H1 (cell line): ENCODE measurements around the gene GPC6. TPM values are rescaled to one million over a fixed set of nuclear protein-coding genes. Genes with fewer than 3 reads are reported as not detected.
A peak's percentile ranks its signal among the peaks of the same experiment; 100 is the strongest.
"Not testable (repeated sequence)": the region's sequence is repeated elsewhere in the genome, so short reads cannot be mapped to it uniquely, and the experiment has no call there.

Experiments used
- CTCF ChIA-PET: fragments of 300-600 bp; sonication (Branson Sonifier 250); formaldehyde crosslinking; loops from one replicate; lab custom pipeline; 2021; ENCODE audit not compliant: partially characterized antibody; lab: Charles Lee
- POLR2A ChIA-PET: fragments of 300-600 bp; sonication (Branson Sonifier 250); formaldehyde crosslinking; loops from one replicate; lab custom pipeline; 2021; ENCODE audit warnings: inconsistent platforms; ENCODE audit not compliant: partially characterized antibody; lab: Charles Lee
- DNase-seq, 2 experiments: peaks; one replicate each; pipeline versions ENCODE4 v3.0.0 to v3.0.0-alpha.2; 2010 to 2022; ENCODE audit warnings: low spot score in 2 of 2, low read depth in 1 of 2, mixed read lengths in 1 of 2
- FAIRE-seq: peaks from 2 replicates; lab custom pipeline; 2011; peaks lifted over from hg19 to GRCh38; lab: Jason Lieb, UNC
- H2AFZ ChIP-seq: 2 replicates; pipeline ENCODE4 v1.8.1; 2012; ENCODE audit warnings: low read length, inconsistent platforms
- H2AK5ac ChIP-seq: 2 replicates; pipeline ENCODE4 v1.6.1; 2013; ENCODE audit warnings: low read depth, low read length
- H2BK120ac ChIP-seq: replicated peaks from 2 replicates; pipeline ENCODE3; 2013; ENCODE audit warnings: low read depth, low read length, inconsistent platforms
- H2BK12ac ChIP-seq: 2 replicates; pipeline ENCODE4 v1.6.1; 2013; ENCODE audit warnings: low read depth, low read length
- H2BK15ac ChIP-seq: 2 replicates; pipeline ENCODE4 v1.6.1; 2013; ENCODE audit warnings: low read length
- H2BK20ac ChIP-seq: 2 replicates; pipeline ENCODE4 v1.6.1; 2013; ENCODE audit warnings: low read length
- H2BK5ac ChIP-seq: 2 replicates; pipeline ENCODE4 v1.6.1; 2013; ENCODE audit warnings: low read depth, low read length
- H3K14ac ChIP-seq: 2 replicates; pipeline ENCODE4 v1.6.1; 2013; ENCODE audit warnings: inconsistent platforms; ENCODE audit not compliant: insufficient read length
- H3K18ac ChIP-seq: 2 replicates; pipeline ENCODE4 v1.6.1; 2013; ENCODE audit warnings: low read length; ENCODE audit errors: extremely low read depth
- H3K23ac ChIP-seq: 2 replicates; pipeline ENCODE4 v1.6.1; 2013; ENCODE audit warnings: inconsistent platforms; ENCODE audit not compliant: insufficient read length
- H3K23me2 ChIP-seq: 2 replicates; pipeline ENCODE4 v1.6.1; 2013; ENCODE audit warnings: low read depth, low read length
- H3K27ac ChIP-seq: 2 replicates; pipeline ENCODE4 v1.6.1; 2011; ENCODE audit warnings: low read depth, low read length, inconsistent platforms
- H3K27me3 ChIP-seq, 4 experiments: replicated peaks in 1 of 4; 1 replicate in 1 of 4; 2 replicates in 3 of 4; pipeline versions ENCODE4 v1.6.1 to v1.8.1; 2011 to 2013; ENCODE audit warnings: low read length in 3 of 4, mild to moderate bottlenecking in 3 of 4, inconsistent platforms in 2 of 4, mixed read lengths in 2 of 4, moderate library complexity in 1 of 4; ENCODE audit not compliant: control insufficient read depth in 3 of 4, insufficient read depth in 3 of 4; ENCODE audit errors: extremely low read depth in 1 of 4
- H3K36me3 ChIP-seq, 4 experiments: 2 replicates each; pipeline versions ENCODE4 v1.6.1 to v1.8.1; 2011 to 2013; ENCODE audit warnings: mild to moderate bottlenecking in 4 of 4, low read length in 3 of 4, moderate library complexity in 2 of 4, control low read depth in 1 of 4, inconsistent platforms in 1 of 4; ENCODE audit not compliant: insufficient read depth in 4 of 4, control insufficient read depth in 2 of 4
- H3K4ac ChIP-seq: replicated peaks from 2 replicates; pipeline ENCODE3; 2013; ENCODE audit warnings: low read length, low read depth, mixed read lengths, inconsistent platforms; ENCODE audit not compliant: insufficient read length
- H3K4me1 ChIP-seq, 4 experiments: replicated peaks in 1 of 4; 1 replicate in 1 of 4; 2 replicates in 3 of 4; pipeline versions ENCODE4 v1.6.1 to v1.8.1; 2011 to 2013; ENCODE audit warnings: low read length in 3 of 4, inconsistent platforms in 2 of 4, mixed read lengths in 1 of 4; ENCODE audit not compliant: insufficient read depth in 4 of 4, control insufficient read depth in 3 of 4
- H3K4me2 ChIP-seq, 2 experiments: 2 replicates each; pipeline versions ENCODE4 v1.6.1 to v1.8.1; 2011 to 2013; ENCODE audit warnings: low read depth in 2 of 2, low read length in 2 of 2, control low read depth in 1 of 2, inconsistent platforms in 1 of 2, mild to moderate bottlenecking in 1 of 2; ENCODE audit not compliant: insufficient read depth in 1 of 2
- H3K4me3 ChIP-seq, 4 experiments: fragments of 200-600, 300-600 bp in 1 of 4; sonication (generic), shearing (Covaris generic), sonication (Bioruptor Twin) in 1 of 4; 2 replicates each; pipeline versions ENCODE4 v1.5.1 to v1.8.1; 2011 to 2016; ENCODE audit warnings: low read length in 4 of 4, low read depth in 3 of 4, control low read depth in 2 of 4, inconsistent platforms in 2 of 4, mild to moderate bottlenecking in 2 of 4, mixed read lengths in 1 of 4, moderate library complexity in 1 of 4; ENCODE audit not compliant: insufficient read depth in 2 of 4; ENCODE audit errors: extremely low read depth in 1 of 4
- H3K56ac ChIP-seq: replicated peaks from 2 replicates; pipeline ENCODE3; 2013; ENCODE audit warnings: low read depth, mild to moderate bottlenecking, mixed read lengths, low read length, inconsistent platforms; ENCODE audit not compliant: insufficient read length
- H3K79me1 ChIP-seq: 2 replicates; pipeline ENCODE4 v1.6.1; 2013; ENCODE audit warnings: low read depth, low read length, control low read depth
- H3K79me2 ChIP-seq, 2 experiments: 2 replicates each; pipeline versions ENCODE4 v1.6.1 to v1.8.1; 2012 to 2013; ENCODE audit warnings: low read length in 2 of 2, mild to moderate bottlenecking in 2 of 2, inconsistent platforms in 1 of 2; ENCODE audit not compliant: insufficient read depth in 2 of 2, control insufficient read depth in 1 of 2
- H3K9ac ChIP-seq, 4 experiments: replicated peaks in 1 of 4; 1 replicate in 1 of 4; 2 replicates in 3 of 4; pipeline versions ENCODE4 v1.6.1 to v1.8.1; 2011 to 2013; ENCODE audit warnings: low read depth in 3 of 4, low read length in 3 of 4, control low read depth in 2 of 4, mild to moderate bottlenecking in 2 of 4, moderate library complexity in 2 of 4, inconsistent platforms in 1 of 4; ENCODE audit errors: extremely low read depth in 1 of 4
- H3K9me3 ChIP-seq, 2 experiments: 2 replicates each; pipeline versions ENCODE4 v1.6.1 to v1.8.1; 2012 to 2013; ENCODE audit warnings: mild to moderate bottlenecking in 2 of 2, moderate library complexity in 2 of 2, control low read depth in 1 of 2, inconsistent platforms in 1 of 2, low read depth in 1 of 2, low read length in 1 of 2, mixed read lengths in 1 of 2; ENCODE audit not compliant: insufficient read depth in 2 of 2
- H4K20me1 ChIP-seq, 2 experiments: replicated peaks in 1 of 2; 2 replicates each; pipeline versions ENCODE3 to v1.8.1; 2011 to 2013; ENCODE audit warnings: inconsistent platforms in 2 of 2, low read length in 2 of 2, mild to moderate bottlenecking in 1 of 2; ENCODE audit not compliant: insufficient read depth in 2 of 2, control insufficient read depth in 1 of 2
- H4K5ac ChIP-seq: 2 replicates; pipeline ENCODE4 v1.6.1; 2013; ENCODE audit warnings: low read length, low read depth, mixed read lengths, inconsistent platforms; ENCODE audit not compliant: insufficient read length
- H4K8ac ChIP-seq: 2 replicates; pipeline ENCODE4 v1.8.0; 2013; ENCODE audit warnings: mild to moderate bottlenecking, moderate library complexity, low read length, inconsistent platforms; ENCODE audit not compliant: insufficient read depth; ENCODE audit errors: extremely low read depth
- H4K91ac ChIP-seq: replicated peaks from 2 replicates; pipeline ENCODE3; 2013; ENCODE audit warnings: low read length, mixed read lengths, inconsistent platforms; ENCODE audit not compliant: insufficient read length
- ATF3 ChIP-seq: IDR thresholded peaks from 2 replicates; pipeline ENCODE4 v1.6.1; 2011; ENCODE audit warnings: low read depth, mild to moderate bottlenecking, low read length; ENCODE audit not compliant: insufficient read depth
- BACH1 ChIP-seq: IDR thresholded peaks from 2 replicates; pipeline ENCODE4 v1.6.1; 2012; ENCODE audit warnings: low read length, improper control_type of control experiment
- CBX8 ChIP-seq: fragments of 300-800, 300-1000 bp; sonication (generic); IDR thresholded peaks from 2 replicates; pipeline ENCODE4 v1.7.1; 2016; ENCODE audit warnings: low read depth, low read length, borderline replicate concordance
- CTBP2 ChIP-seq: IDR thresholded peaks from 2 replicates; pipeline ENCODE4 v1.7.0; 2011; ENCODE audit warnings: borderline replicate concordance, mild to moderate bottlenecking, moderate library complexity, mixed read lengths, low read length; ENCODE audit not compliant: insufficient read depth, insufficient read length
- EZH2 ChIP-seq: fragments of 200-600 bp; sonication (generic); IDR thresholded peaks from 2 replicates; pipeline ENCODE4 v1.7.1; 2012; ENCODE audit warnings: low read depth, mild to moderate bottlenecking, moderate library complexity, low read length, inconsistent platforms; ENCODE audit not compliant: severe bottlenecking
- PHF8 ChIP-seq: fragments of 200-600 bp; sonication (generic); conservative IDR thresholded peaks from 2 replicates; pipeline ENCODE4 v1.7.1; 2012; ENCODE audit warnings: low read depth, mild to moderate bottlenecking, inconsistent platforms, low read length, moderate library complexity
- WGBS, 2 experiments: shearing (Covaris generic) in 1 of 2; methylation state at CpG; one replicate each; pipeline versions ENCODE4 v1.1.6 to v1.1.7; 2013 to 2015; ENCODE audit warnings: low lambda C conversion rate in 2 of 2, mixed read lengths in 2 of 2, inconsistent platforms in 1 of 2, low coverage in 1 of 2, missing lambda C conversion rate in 1 of 2; ENCODE audit not compliant: insufficient replicate concordance in 2 of 2, insufficient coverage in 1 of 2, insufficient read length in 1 of 2; ENCODE audit errors: extremely low coverage in 1 of 2, missing lambda C conversion rate in 1 of 2; 5-methylcytosine and 5-hydroxymethylcytosine counted together
- polyA plus RNA-seq, 7 experiments: library from polyadenylated mRNA; depleted of rRNA in 3 of 7; stranded (reverse) in 5 of 7; unstranded in 2 of 7; fragments of >200 nt in 5 of 7; fragments of 200-250 nt in 2 of 7; gene quantifications; 1 replicate in 5 of 7; 2 replicates in 1 of 7; 4 replicates in 1 of 7; pipeline versions ENCODE4 v1.2.1 to v1.2.3, GENCODE V29; 2011 to 2013; ENCODE audit warnings: missing spikeins in 2 of 7, mixed read lengths in 2 of 7
- total RNA-seq: library from RNA; stranded (reverse); fragmentation: NEBNext Ultra II Directional; extraction: Animal tissue kit (Norgen Biotek cat#: 25700); gene quantifications from 2 replicates; pipeline ENCODE4 v1.2.1, GENCODE V29; 2021

The GPC6 gene
- total and polyA plus RNA-seq, 2 of the 8 experiments (the other 6 are each of a cell fraction or from before 2014, with no cell fraction given): 5.4 to 12.0 TPM

GRCh38 chr13:94301487-94301886, 1074.9 kb downstream of the GPC6 start (continued):
- TF ChIP-seq PHF8 (no peak), BACH1 (no peak), CBX8 (no peak), ATF3 (no peak), EZH2 (no peak), CTBP2 (no peak)
- TF ChIP-seq, all 59 proteins: peak for 0

GRCh38 chr13:94302847-94303565, 1076.4 kb downstream of the GPC6 start:
- not testable (repeated sequence) for H4K5ac ChIP-seq, H3K23ac ChIP-seq, H3K4me3 ChIP-seq, H3K4me1 ChIP-seq, H2BK12ac ChIP-seq, H4K91ac ChIP-seq, H3K23me2 ChIP-seq, FAIRE-seq, H4K8ac ChIP-seq, H2BK15ac ChIP-seq, H3K79me1 ChIP-seq, H3K4me2 ChIP-seq, H3K9me3 ChIP-seq, H4K20me1 ChIP-seq, H3K14ac ChIP-seq, H2AK5ac ChIP-seq, H3K4ac ChIP-seq, H3K9ac ChIP-seq, H3K27me3 ChIP-seq, H3K36me3 ChIP-seq, H2BK120ac ChIP-seq, H2BK20ac ChIP-seq, H2AFZ ChIP-seq, H3K56ac ChIP-seq, H3K79me2 ChIP-seq, H3K27ac ChIP-seq, DNase-seq
- CTCF ChIA-PET: interaction anchor here (0.9 to 1.1 kb wide), 3 partner anchors 41 to 59 kb away, joined by 3 read pairs; no protein-coding TSS in a partner anchor
- POLR2A ChIA-PET: interaction anchor here (1.4 kb wide), 1 partner anchor 9 kb away, joined by 3 read pairs; no protein-coding TSS in a partner anchor
- H2BK5ac ChIP-seq: peak overlapping the region; percentile 68; the same call in 1 of the 2 replicates
- WGBS, 2 experiments: 91% methylated on average over 20 of the region's 20 CpGs; no CpG with 5 or more reads in 1 of the 2 experiments
- 0 out of 2 replicates have a peak overlapping the region, but pooled peaks have one; percentile 9 for H3K18ac ChIP-seq
